HepG2 (cell line): ENCODE results near the gene RSPRY1. TPM values are rescaled to one million over a fixed set of nuclear protein-coding genes. Genes with fewer than 3 reads are reported as not detected.
A peak's percentile ranks its signal among the peaks of the same experiment; 100 is the strongest.

Source experiments
- ATAC-seq: fragments of 200-7000 bp; cut with Tn5 transposase; 3 replicates; pipeline ENCODE4 v1.9.1; 2020; ENCODE audit warnings: mild to moderate bottlenecking, moderate library complexity
- BruUV-seq: library from RNA; stranded (reverse); fragments of 400-500 nt; replicated peaks from 2 replicates; lab custom pipeline; 2021; lab: Mats Ljungman, UMichigan
- CTCF ChIA-PET: fragments of 300-600 bp; formaldehyde crosslinking; extraction: SDS; loops from one replicate; lab custom pipeline; 2021; ENCODE audit warnings: low total read pairs, inconsistent platforms, low intra/inter-chr PET ratio; lab: Yijun Ruan, JAX
- POLR2A ChIA-PET: fragments of 350-600 bp; sonication (Branson Sonifier 250); formaldehyde crosslinking; loops from one replicate; lab custom pipeline; 2020; ENCODE audit warnings: antibody characterized with exemption, inconsistent platforms; lab: Yijun Ruan, JAX
- DNase-seq: peaks from one replicate; pipeline ENCODE4 v3.0.0-alpha.2; 2015; ENCODE audit warnings: low spot score
- FAIRE-seq: peaks from 3 replicates; lab custom pipeline; 2011; peaks lifted over from hg19 to GRCh38; lab: Jason Lieb, UNC
- H2AFZ ChIP-seq: one replicate; pipeline ENCODE4 v1.6.1; 2011; ENCODE audit warnings: low read length, inconsistent platforms
- H3K27ac ChIP-seq: fragments of 300-600 bp; 3 replicates; pipeline ENCODE4 v1.8.0; 2011; ENCODE audit warnings: mixed run types, mild to moderate bottlenecking, mixed read lengths, low read length, inconsistent platforms; ENCODE audit not compliant: insufficient read depth; ENCODE audit errors: extremely low read length
- H3K27me3 ChIP-seq, 2 experiments: fragments of 200-600 bp in 1 of 2; 2 replicates in 1 of 2; 3 replicates in 1 of 2; pipeline versions ENCODE4 v1.6.0 to v1.8.0; 2011; ENCODE audit warnings: low read length in 2 of 2, mild to moderate bottlenecking in 2 of 2, moderate library complexity in 2 of 2, inconsistent platforms in 1 of 2; ENCODE audit not compliant: insufficient read depth in 2 of 2, control insufficient read depth in 1 of 2
- H3K36me3 ChIP-seq, 2 experiments: fragments of 200-600 bp in 1 of 2; replicated peaks in 1 of 2; 2 replicates in 1 of 2; 3 replicates in 1 of 2; pipeline versions ENCODE4 v1.5.1 to v1.8.0; 2011; ENCODE audit warnings: low read length in 2 of 2, inconsistent platforms in 1 of 2; ENCODE audit not compliant: insufficient read depth in 2 of 2, control insufficient read depth in 1 of 2
- H3K4me1 ChIP-seq: 2 replicates; pipeline ENCODE4 v1.5.1; 2012; ENCODE audit warnings: low read length, inconsistent platforms; ENCODE audit not compliant: insufficient read depth
- H3K4me2 ChIP-seq: 2 replicates; pipeline ENCODE4 v1.6.0; 2011; ENCODE audit warnings: low read depth, low read length, inconsistent platforms
- H3K4me3 ChIP-seq, 3 experiments: fragments of 200-600 bp in 1 of 3; sonication (generic), shearing (Covaris generic) in 1 of 3; replicated peaks in 1 of 3; 2 replicates each; pipeline ENCODE4 v1.5.1; 2011 to 2016; ENCODE audit warnings: low read length in 3 of 3, inconsistent platforms in 2 of 3, low read depth in 2 of 3, mild to moderate bottlenecking in 2 of 3, control low read depth in 1 of 3, mixed read lengths in 1 of 3; ENCODE audit not compliant: insufficient read depth in 1 of 3
- H3K79me2 ChIP-seq: one replicate; pipeline ENCODE4 v1.6.1; 2011; ENCODE audit warnings: low read length, inconsistent platforms; ENCODE audit not compliant: insufficient read depth
- H3K9ac ChIP-seq: 2 replicates; pipeline ENCODE4 v1.6.0; 2011; ENCODE audit warnings: mild to moderate bottlenecking, low read depth, low read length, inconsistent platforms; ENCODE audit not compliant: insufficient read depth
- H3K9me3 ChIP-seq: 2 replicates; pipeline ENCODE4 v1.5.1; 2012; ENCODE audit warnings: mild to moderate bottlenecking, low read length
- H4K20me1 ChIP-seq: 2 replicates; pipeline ENCODE4 v1.6.0; 2011; ENCODE audit warnings: inconsistent platforms, mild to moderate bottlenecking, low read length, moderate library complexity; ENCODE audit not compliant: insufficient read depth
- AHDC1 ChIP-seq: sonication (generic); formaldehyde crosslinking; IDR thresholded peaks from 2 replicates; pipeline ENCODE4 v1.5.1; 2020; ENCODE audit warnings: mild to moderate bottlenecking, missing genetic modification reagents, borderline replicate concordance
- SMARCC2 ChIP-seq: fragments of 450-650 bp; IDR thresholded peaks from 2 replicates; pipeline ENCODE4 v1.6.1; 2017; ENCODE audit warnings: antibody characterized with exemption, mild to moderate bottlenecking
- WGBS: methylation state at CpG from one replicate; pipeline ENCODE4 v1.1.6; 2017; ENCODE audit warnings: low lambda C conversion rate; 5-methylcytosine and 5-hydroxymethylcytosine counted together
- in situ Hi-C: cut with HindIII; loops from 2 replicates; pipeline ENCODE4 v1.10.0; 2017; ENCODE audit warnings: low pct_unique_long_range_greater_than_20kb; ENCODE audit not compliant: extremely low pct_ligation_motif_present
- intact Hi-C: fragments of 100-400 bp; cut with micrococcal nuclease; formaldehyde crosslinking; loops from one replicate; pipeline ENCODE4 v1.10.0; 2022; ENCODE audit not compliant: unreplicated experiment
- polyA plus RNA-seq, 8 experiments: library from polyadenylated mRNA; depleted of rRNA in 3 of 8; stranded (reverse) in 7 of 8; unstranded in 1 of 8; fragments of >200 nt; fragmentation: Illumina TruSeq in 4 of 8; extraction: Trizol in 4 of 8; gene quantifications; 2 replicates each; pipeline versions ENCODE4 v1.2.1 to v1.2.3, GENCODE V29; 2011 to 2016; ENCODE audit warnings: low read depth in 4 of 8, missing spikeins in 1 of 8, mixed read lengths in 1 of 8; ENCODE audit not compliant: insufficient read depth in 1 of 8
- total RNA-seq, 5 experiments: library from RNA; depleted of rRNA; stranded (reverse); fragments of >200 nt; fragmentation: Illumina TruSeq; extraction: Trizol; gene quantifications; 2 replicates each; pipeline ENCODE4 v1.2.3, GENCODE V29; 2016; ENCODE audit warnings: low read depth in 1 of 5
- TF ChIP-seq, protein P1 (sequence below): sonication (generic); formaldehyde crosslinking; IDR thresholded peaks from 2 replicates; pipeline ENCODE4 v1.4.0; 2020; ENCODE audit warnings: missing genetic modification reagents

RSPRY1 gene
- total and polyA plus RNA-seq, 2 of the 13 experiments (the other 11 are each of a cell fraction or from before 2014, with no cell fraction given): 53.4 to 61.0 TPM

DNA sequence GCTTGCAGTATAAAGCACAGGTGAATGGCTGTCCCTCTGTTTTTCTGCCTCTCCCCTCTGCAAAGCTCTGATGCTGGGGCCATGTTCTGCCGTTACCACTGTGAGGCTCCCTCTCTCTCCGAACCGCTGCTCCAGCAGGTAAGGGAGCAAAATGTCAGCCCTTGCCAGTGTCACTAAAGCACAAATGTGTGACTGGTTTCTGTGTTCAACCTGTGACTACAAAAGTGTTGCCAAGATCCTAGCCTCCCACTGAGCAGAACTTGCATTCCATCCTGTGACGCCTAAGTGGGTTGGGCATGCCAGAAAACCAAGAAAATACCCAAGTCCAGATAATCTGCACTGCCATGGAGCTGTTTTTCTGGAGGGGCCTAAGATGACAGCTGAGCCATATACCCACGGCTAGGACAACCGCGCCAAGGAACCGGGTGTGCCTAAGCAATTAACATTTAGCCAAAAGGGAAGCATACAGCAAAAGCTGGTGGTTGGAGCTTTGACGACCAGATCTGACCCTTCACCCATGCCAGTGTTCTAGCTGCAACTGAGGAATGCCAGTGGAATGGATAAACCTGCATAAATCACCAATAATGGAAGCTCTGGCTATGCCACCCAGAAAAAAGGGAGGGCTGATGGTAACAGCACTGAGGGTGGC, 35.3 kb upstream of the RSPRY1 start:
- CTCF ChIA-PET: no interaction called here
- WGBS: 99% methylated on average over 7 of the region's 9 CpGs
- POLR2A ChIA-PET: interaction anchor here (0.7 to 3.0 kb wide), 3 partner anchors 24 to 129 kb away, joined by 3 to 10 read pairs (median 4); partner anchors contain the start of genes PSME3IP1 and RSPRY1
- Histone ChIP-seq H3K27ac (no peak overlapping the region), H2AFZ (no peak overlapping the region), H3K4me1 (peaks cover 21% of the 10 kb centered on the region), H3K4me2 (no peak overlapping the region), H3K27me3 (no peaks in the 10 kb centered on the region)
- no peak for DNase-seq
- TF ChIP-seq, protein P1, sequence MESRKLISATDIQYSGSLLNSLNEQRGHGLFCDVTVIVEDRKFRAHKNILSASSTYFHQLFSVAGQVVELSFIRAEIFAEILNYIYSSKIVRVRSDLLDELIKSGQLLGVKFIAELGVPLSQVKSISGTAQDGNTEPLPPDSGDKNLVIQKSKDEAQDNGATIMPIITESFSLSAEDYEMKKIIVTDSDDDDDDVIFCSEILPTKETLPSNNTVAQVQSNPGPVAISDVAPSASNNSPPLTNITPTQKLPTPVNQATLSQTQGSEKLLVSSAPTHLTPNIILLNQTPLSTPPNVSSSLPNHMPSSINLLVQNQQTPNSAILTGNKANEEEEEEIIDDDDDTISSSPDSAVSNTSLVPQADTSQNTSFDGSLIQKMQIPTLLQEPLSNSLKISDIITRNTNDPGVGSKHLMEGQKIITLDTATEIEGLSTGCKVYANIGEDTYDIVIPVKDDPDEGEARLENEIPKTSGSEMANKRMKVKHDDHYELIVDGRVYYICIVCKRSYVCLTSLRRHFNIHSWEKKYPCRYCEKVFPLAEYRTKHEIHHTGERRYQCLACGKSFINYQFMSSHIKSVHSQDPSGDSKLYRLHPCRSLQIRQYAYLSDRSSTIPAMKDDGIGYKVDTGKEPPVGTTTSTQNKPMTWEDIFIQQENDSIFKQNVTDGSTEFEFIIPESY (CRISPR knock-in tag): peak; percentile 99
- TF ChIP-seq SMARCC2: no peak
- no peak for TF ChIP-seq AHDC1 (CRISPR knock-in tag)
- TF ChIP-seq, all 625 proteins: peak for 1
- FAIRE-seq: no peak
- no TSS peak for BruUV-seq
- Histone ChIP-seq H3K9ac (no peak overlapping the region), H3K79me2 (no peaks in the 10 kb centered on the region), H3K9me3 (no peaks in the 10 kb centered on the region), H3K36me3 (peaks cover 7 to 35% of the 10 kb centered on the region in 2 experiments; a peak in 4 of 5 replicates), H4K20me1 (no peaks in the 10 kb centered on the region), H3K4me3 (no peak overlapping the region)
- in situ Hi-C loops: no loop called here
- intact Hi-C loops: no loop called here
- no peak for ATAC-seq
